Measurements from ENCODE around the gene SNED1.

DNA sequence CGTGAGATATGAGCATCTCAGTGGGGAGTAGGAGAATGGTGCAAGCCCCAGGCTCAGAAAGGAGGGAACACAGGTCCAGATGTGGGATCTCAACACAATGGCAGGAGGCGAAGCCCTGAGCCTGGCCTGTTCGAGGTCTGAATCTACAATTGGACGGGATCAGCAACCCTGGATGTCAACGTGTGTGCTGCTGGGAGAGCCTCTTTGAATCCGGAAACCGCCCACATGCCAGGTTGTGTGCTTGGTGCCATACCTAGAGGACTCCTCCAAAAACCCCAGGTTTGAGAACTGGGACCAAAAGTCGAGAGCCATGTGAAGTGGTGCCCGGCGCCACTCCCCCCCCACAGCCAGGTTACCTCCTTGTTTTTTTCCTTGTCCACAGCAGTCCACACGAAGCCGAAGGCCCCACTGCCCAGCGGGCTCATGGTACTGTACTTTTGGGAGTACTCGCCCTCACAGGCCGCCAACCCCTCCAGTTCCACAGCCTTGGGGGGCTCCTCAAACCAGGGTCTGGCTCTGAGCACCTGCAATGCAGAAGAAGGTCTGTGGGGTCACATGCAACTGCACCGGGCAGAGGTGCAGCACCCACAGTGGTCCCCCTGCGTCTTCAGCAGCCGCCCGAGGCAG is 124.1 kb downstream of the SNED1 start:
- TF ChIP-seq, protein P1, sequence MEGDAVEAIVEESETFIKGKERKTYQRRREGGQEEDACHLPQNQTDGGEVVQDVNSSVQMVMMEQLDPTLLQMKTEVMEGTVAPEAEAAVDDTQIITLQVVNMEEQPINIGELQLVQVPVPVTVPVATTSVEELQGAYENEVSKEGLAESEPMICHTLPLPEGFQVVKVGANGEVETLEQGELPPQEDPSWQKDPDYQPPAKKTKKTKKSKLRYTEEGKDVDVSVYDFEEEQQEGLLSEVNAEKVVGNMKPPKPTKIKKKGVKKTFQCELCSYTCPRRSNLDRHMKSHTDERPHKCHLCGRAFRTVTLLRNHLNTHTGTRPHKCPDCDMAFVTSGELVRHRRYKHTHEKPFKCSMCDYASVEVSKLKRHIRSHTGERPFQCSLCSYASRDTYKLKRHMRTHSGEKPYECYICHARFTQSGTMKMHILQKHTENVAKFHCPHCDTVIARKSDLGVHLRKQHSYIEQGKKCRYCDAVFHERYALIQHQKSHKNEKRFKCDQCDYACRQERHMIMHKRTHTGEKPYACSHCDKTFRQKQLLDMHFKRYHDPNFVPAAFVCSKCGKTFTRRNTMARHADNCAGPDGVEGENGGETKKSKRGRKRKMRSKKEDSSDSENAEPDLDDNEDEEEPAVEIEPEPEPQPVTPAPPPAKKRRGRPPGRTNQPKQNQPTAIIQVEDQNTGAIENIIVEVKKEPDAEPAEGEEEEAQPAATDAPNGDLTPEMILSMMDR (conservative IDR thresholded peaks at IDR 0.05; ENCODE audit: low read length), result no peak
- TF ChIP-seq EZH2phosphoT487 (IDR thresholded peaks at IDR 0.05; ENCODE audit: borderline replicate concordance), result no peak

Measured in Loucy (cell line).